CD4-positive, alpha-beta T cell (primary cell): ENCODE measurements around the gene LHCGR. TPM values are rescaled to one million over a fixed set of nuclear protein-coding genes. Genes with fewer than 3 reads are reported as not detected.

Experiments
- ATAC-seq: fragments of 200-7000 bp; cut with Tn5 transposase; one replicate; pipeline ENCODE4 v1.10.0; 2022; ENCODE audit warnings: mild to moderate bottlenecking; ENCODE audit not compliant: poor library complexity
- CTCF ChIA-PET: fragments of 350-600 bp; sonication (Branson Sonifier 250); formaldehyde crosslinking; loops from one replicate; lab custom pipeline; 2021; ENCODE audit warnings: antibody characterized with exemption, inconsistent platforms; lab: Charles Lee
- POLR2A ChIA-PET: fragments of 350-600 bp; sonication (Branson Sonifier 250); formaldehyde crosslinking; loops from one replicate; lab custom pipeline; 2021; ENCODE audit warnings: antibody characterized with exemption, inconsistent platforms; lab: Charles Lee
- DNase-seq, 14 experiments: peaks; one replicate each; pipeline ENCODE4 v3.0.0-alpha.2; 2013 to 2020; ENCODE audit warnings: mixed read lengths in 2 of 14
- H3K27ac ChIP-seq, 2 donors: one replicate each; pipeline versions ENCODE4 v1.5.1 to v1.7.0; 2013; ENCODE audit warnings: low read length in 2 of 2, low read depth in 1 of 2, mild to moderate bottlenecking in 1 of 2
- H3K27me3 ChIP-seq, 2 experiments: 1 replicate in 1 of 2; 2 replicates in 1 of 2; pipeline versions ENCODE4 v1.6.1 to v1.7.0; 2013; ENCODE audit warnings: low read length in 2 of 2, control low read depth in 1 of 2, mild to moderate bottlenecking in 1 of 2, moderate library complexity in 1 of 2; ENCODE audit not compliant: insufficient read depth in 2 of 2, control insufficient read depth in 1 of 2
- H3K36me3 ChIP-seq: one replicate; pipeline ENCODE4 v1.6.1; 2013; ENCODE audit warnings: low read length, control low read depth; ENCODE audit not compliant: insufficient read depth
- H3K4me1 ChIP-seq: one replicate; pipeline ENCODE4 v1.6.1; 2013; ENCODE audit warnings: low read length, control low read depth; ENCODE audit not compliant: insufficient read depth
- H3K4me3 ChIP-seq: one replicate; pipeline ENCODE4 v1.5.1; 2013; ENCODE audit warnings: mild to moderate bottlenecking, low read length, moderate library complexity
- H3K9me3 ChIP-seq, 2 experiments: 1 replicate in 1 of 2; 2 replicates in 1 of 2; pipeline versions ENCODE4 v1.6.1 to v1.7.0; 2013; ENCODE audit warnings: low read length in 2 of 2, mild to moderate bottlenecking in 2 of 2, control low read depth in 1 of 2, moderate library complexity in 1 of 2; ENCODE audit not compliant: control insufficient read depth in 1 of 2, insufficient read depth in 1 of 2
- H3K27ac Mint-ChIP-seq: one replicate; pipeline ENCODE4 v1.8.0; 2020; ENCODE audit warnings: mixed read lengths
- H3K27me3 Mint-ChIP-seq: one replicate; pipeline ENCODE4 v1.8.0; 2021; ENCODE audit warnings: mixed read lengths
- H3K36me3 Mint-ChIP-seq: one replicate; pipeline ENCODE4 v1.8.0; 2021; ENCODE audit warnings: low read depth, mixed read lengths
- H3K4me1 Mint-ChIP-seq: one replicate; pipeline ENCODE4 v1.8.0; 2021; ENCODE audit warnings: low read depth, mixed read lengths
- H3K4me3 Mint-ChIP-seq: one replicate; pipeline ENCODE4 v1.8.0; 2020; ENCODE audit warnings: mild to moderate bottlenecking, mixed read lengths
- H3K9me3 Mint-ChIP-seq: one replicate; pipeline ENCODE4 v1.8.0; 2020; ENCODE audit warnings: mixed read lengths
- intact Hi-C, 2 experiments: fragments of 100-400 bp; cut with DNase I in 1 of 2; cut with micrococcal nuclease in 1 of 2; formaldehyde crosslinking; loops; one replicate each; pipeline versions ENCODE4 v1.15.1 to v1.9.0; 2023 to 2025; cut with DNase I, micrococcal nuclease
- total RNA-seq, 174 experiments: library from RNA in 2 of 174; stranded (reverse) in 2 of 174; gene quantifications; one replicate each; pipeline ENCODE4 v1.2.3 and lab custom pipeline; 2021 to 2026
- TF ChIP-seq, protein P1 (sequence below): fragments of 200-600 bp; IDR thresholded peaks from one replicate; pipeline ENCODE4 v1.8.0; 2022; ENCODE audit warnings: antibody characterized with exemption, mild to moderate bottlenecking

The LHCGR gene
- total RNA-seq, 2 experiments from 2014 or later = not detected

DNA sequence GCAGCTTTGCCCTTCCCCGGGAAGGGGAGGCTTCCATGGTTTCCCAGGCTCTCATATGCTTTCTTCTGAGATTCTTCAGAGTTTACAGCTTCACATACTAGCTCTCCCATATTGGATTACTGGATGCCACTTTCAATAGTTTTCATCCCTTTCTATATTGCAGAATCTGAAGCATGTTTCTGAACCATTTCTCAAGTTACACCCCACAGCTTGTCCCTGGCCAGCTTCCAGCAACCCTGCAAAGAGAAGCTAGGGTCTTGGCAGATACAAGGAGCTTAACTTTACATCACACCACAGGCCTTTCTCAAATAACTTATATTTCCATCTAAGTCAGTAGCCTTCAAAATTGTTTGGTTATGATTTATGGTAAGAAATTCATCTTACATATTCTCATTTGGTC is 39.6 kb downstream of the LHCGR start:
- no peaks in the 10 kb centered on the region for H3K36me3 Mint-ChIP-seq
- Histone ChIP-seq H3K36me3 (no peaks in the 10 kb centered on the region), H3K27ac (no peak overlapping the region), H3K4me1 (no peaks in the 10 kb centered on the region), H3K9me3 (no peaks in the 10 kb centered on the region), H3K4me3 (no peak overlapping the region), H3K27me3 (no peaks in the 10 kb centered on the region)
- no peak overlapping the region for H3K27ac Mint-ChIP-seq
- no peaks in the 10 kb centered on the region for H3K9me3 Mint-ChIP-seq
- TF ChIP-seq, protein P1, sequence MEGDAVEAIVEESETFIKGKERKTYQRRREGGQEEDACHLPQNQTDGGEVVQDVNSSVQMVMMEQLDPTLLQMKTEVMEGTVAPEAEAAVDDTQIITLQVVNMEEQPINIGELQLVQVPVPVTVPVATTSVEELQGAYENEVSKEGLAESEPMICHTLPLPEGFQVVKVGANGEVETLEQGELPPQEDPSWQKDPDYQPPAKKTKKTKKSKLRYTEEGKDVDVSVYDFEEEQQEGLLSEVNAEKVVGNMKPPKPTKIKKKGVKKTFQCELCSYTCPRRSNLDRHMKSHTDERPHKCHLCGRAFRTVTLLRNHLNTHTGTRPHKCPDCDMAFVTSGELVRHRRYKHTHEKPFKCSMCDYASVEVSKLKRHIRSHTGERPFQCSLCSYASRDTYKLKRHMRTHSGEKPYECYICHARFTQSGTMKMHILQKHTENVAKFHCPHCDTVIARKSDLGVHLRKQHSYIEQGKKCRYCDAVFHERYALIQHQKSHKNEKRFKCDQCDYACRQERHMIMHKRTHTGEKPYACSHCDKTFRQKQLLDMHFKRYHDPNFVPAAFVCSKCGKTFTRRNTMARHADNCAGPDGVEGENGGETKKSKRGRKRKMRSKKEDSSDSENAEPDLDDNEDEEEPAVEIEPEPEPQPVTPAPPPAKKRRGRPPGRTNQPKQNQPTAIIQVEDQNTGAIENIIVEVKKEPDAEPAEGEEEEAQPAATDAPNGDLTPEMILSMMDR = no peak
- no peak overlapping the region for H3K4me3 Mint-ChIP-seq
- ChIA-PET CTCF (no interaction called here), POLR2A (no interaction called here)
- intact Hi-C loops = no loop called here
- DNase-seq (no peak), ATAC-seq (no peak)
- H3K4me1 Mint-ChIP-seq = peaks cover 15% of the 10 kb centered on the region
- H3K27me3 Mint-ChIP-seq = peaks cover 30% of the 10 kb centered on the region

DNA sequence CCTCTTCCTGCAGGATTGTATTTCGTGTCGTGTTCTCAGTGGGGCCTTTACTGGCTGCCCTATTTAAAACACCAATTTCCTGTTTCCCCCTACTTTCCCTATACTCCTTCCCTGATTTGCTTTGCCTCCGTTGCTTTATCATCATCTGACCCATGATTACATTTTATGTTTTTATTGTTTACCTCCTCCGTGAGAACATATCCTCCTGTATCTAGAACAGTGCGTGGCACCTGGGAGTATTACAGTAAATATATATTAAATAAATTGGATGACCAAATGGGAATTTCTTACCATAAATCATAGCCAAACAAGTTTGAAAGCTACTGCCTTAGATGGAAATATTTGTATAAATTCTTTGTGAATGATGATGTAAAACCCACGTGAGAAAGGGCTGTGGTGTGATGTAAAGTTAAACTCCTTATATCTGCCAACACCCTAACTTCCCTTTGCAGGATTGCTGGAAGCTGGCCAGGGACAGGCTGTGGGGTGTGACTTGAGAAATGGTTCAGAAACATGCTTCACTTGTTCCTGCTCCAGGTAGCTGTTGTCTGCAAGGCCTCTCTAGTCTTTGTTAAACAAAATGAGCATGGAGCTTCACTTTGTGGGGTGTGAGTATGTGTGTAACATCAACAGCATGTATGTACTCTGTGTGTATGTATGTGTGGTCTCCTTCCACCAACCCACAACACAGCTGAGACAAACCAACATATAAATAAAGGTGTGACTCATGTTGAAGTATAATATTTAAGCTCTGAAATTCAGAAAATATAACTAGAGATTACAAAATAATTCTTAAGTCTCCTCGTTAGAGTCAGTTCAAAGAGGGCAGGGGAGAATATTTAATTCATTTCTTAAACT is 40.3 kb downstream of the LHCGR start:
- H3K27ac ChIP-seq = no peak overlapping the region
- no peak overlapping the region for H3K27ac Mint-ChIP-seq
- TF ChIP-seq, protein P1 = no peak
- H3K4me3 ChIP-seq = no peak overlapping the region
- H3K9me3 Mint-ChIP-seq = no peaks in the 10 kb centered on the region
- ATAC-seq = no peak
- no peak for DNase-seq
- intact Hi-C loops = no loop called here
- H3K4me1 ChIP-seq = no peaks in the 10 kb centered on the region
- no peaks in the 10 kb centered on the region for H3K9me3 ChIP-seq
- peaks cover 27% of the 10 kb centered on the region for H3K27me3 Mint-ChIP-seq
- H3K27me3 ChIP-seq = no peaks in the 10 kb centered on the region
- no peak overlapping the region for H3K4me3 Mint-ChIP-seq
- no peaks in the 10 kb centered on the region for H3K36me3 Mint-ChIP-seq
- no peaks in the 10 kb centered on the region for H3K36me3 ChIP-seq
- peaks cover 15% of the 10 kb centered on the region for H3K4me1 Mint-ChIP-seq
- ChIA-PET POLR2A (no interaction called here), CTCF (no interaction called here)

DNA sequence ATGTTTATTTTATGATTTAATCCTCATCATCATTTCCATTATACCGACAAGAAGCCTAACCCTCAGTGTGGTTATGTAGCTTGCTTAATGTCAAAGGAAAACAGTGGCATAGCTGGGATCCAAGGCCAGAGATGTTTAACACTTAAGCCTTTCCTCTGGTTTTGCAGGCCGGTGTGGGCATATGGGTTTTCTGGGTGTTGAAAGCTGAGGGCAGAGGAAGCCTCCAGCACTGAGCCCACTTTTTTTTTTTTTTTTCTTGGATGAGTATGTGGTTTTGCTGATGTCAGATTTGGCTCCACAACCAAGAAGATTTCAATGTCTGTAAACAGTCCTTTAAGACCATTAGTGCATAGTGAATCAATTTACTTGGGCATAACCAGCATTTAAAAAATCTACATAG is 41.3 kb downstream of the LHCGR start:
- DNase-seq = no peak
- peaks cover 23% of the 10 kb centered on the region for H3K27me3 Mint-ChIP-seq
- H3K27me3 ChIP-seq = no peaks in the 10 kb centered on the region
- no peaks in the 10 kb centered on the region for H3K36me3 ChIP-seq
- no peaks in the 10 kb centered on the region for H3K4me1 ChIP-seq
- no peaks in the 10 kb centered on the region for H3K36me3 Mint-ChIP-seq
- intact Hi-C loops = no loop called here
- peak overlapping the region; percentile 68 for H3K27ac Mint-ChIP-seq
- H3K4me3 Mint-ChIP-seq = no peak overlapping the region
- no peak for ATAC-seq
- H3K4me3 ChIP-seq = no peak overlapping the region
- TF ChIP-seq, protein P1 = no peak
- peaks cover 15% of the 10 kb centered on the region for H3K4me1 Mint-ChIP-seq
- H3K9me3 ChIP-seq = no peaks in the 10 kb centered on the region
- no peaks in the 10 kb centered on the region for H3K9me3 Mint-ChIP-seq
- CTCF ChIA-PET = no interaction called here
- H3K27ac ChIP-seq = no peak overlapping the region
- POLR2A ChIA-PET = no interaction called here
